Iris pigment epithelial cell (primary cell): ENCODE measurements around the gene OTOG.

Experiments used
- DNase-seq: peaks from one replicate; pipeline ENCODE4 v3.0.0-alpha.2; 2011; ENCODE audit warnings: low read depth

OTOG gene

DNA sequence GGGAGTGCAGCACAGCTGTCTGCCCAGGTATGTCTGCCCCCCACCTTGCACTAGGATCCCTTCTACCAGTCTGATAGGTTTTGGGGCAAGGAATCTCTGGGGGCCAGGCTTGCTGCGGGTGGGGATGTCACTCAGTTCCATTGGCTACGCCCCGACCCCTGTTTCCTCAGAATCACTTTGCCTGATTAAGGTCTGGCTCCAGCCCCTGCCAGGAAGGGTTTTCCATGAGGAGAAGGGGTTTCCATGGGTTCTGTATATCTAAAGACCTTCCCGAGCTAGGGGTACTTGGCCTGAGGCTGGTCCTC is 14.0 kb downstream of the OTOG start:
- no peak for DNase-seq

DNA sequence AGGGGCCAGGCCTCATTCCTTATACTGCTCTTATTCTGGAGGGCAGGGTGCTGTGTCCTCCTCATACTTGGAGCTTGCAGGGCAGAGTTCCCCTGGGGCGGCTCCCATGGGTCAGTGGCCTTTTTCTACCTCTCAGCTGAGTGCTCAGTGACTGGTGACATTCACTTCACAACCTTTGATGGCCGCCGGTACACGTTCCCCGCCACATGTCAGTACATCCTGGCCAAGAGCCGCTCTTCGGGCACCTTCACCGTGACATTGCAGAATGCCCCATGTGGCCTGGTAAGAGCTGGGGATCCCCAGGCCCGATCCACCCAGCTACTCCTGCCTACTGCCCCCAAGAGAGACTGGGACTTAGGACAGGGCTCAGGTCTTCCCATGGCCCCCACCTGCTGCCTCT is 14.5 kb downstream of the OTOG start:
- DNase-seq: no peak

DNA sequence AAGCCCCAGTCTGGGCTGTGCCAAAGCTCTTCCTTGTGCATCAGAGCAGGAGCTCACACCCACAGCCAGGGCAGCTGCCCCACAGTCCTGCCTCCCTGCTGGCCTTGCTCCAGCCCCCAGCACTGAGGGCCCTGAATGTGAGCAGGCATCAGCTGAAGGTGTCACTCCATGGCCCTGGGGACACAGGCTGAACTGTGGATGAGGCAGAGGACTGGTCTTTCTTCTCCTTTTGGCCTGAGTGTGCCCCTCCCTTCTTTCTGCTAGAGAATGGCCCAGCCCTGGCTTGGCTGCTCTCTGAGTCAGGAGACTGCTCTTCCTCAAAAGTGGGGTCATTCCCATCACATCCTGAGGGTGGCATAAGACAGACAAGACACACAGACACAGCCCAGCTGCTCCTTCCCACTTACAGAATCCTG is 16.2 kb downstream of the OTOG start:
- no peak for DNase-seq

DNA sequence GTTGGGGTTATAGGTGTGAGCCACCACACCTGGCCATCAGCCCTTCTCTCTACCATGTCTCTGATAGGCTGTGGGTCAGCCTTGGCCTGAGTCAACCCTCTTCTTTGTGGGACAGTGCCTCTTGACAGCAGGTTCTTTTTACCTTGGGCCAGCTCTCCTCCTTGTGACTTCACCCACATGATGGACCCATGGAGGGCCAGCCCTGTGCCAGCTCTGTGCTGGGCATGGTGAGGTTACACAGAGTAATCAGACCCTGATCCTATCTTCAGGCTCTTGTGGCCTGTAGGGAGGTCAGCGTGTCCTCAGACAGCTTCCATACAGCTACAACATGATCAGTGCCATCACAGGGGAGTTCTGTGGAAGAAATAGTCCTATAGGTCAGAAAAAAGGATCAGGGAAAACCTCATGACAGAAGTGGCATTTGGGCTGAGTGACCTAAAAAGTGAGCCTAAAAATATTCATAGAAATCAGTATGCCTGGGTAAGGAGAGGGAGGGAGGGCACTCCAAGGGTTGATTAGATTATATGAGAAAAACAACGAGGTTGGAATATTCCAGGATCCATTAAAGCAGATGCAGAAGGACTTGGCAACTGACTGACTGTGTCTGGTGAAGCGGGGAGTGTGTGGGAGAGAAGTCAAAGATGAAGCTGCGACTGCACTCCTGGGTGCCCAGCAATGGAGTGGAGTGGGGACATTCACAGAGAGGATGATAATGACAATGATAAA is 17.1 kb downstream of the OTOG start:
- DNase-seq: no peak

DNA sequence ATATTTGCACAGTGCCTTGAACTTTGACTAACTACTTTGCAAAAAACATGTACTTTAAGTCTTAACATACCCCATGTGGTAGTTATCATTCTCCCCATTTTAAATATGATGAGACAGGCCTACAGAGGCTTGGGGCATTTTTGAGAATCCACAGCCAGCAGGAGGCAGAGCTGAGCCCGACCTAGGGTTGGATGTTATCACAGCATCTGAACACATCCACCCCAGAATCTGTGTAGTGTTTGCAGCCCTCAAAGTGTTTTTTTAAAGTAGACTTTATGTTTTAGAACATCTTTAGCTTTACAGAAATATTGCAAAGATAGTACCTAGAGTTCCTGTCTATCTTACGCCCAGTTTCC is 17.6 kb downstream of the OTOG start:
- DNase-seq: peak; percentile 5

DNA sequence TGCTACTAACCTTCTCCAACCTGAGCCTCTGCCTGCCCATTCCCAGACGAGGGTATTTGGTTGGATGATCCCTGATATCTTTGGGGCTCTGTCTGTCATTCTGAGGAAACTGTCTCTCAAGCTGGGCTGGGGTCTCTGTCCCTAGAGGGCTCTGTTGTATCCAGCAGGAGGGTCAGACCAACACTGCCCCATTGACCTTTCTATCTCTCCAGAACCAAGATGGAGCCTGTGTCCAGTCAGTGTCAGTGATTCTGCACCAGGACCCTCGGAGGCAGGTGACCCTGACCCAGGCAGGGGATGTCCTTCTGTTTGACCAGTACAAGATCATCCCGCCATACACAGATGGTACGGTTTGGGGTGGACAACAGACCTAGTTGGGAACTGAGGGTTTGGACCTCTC is 21.9 kb downstream of the OTOG start:
- no peak for DNase-seq

DNA sequence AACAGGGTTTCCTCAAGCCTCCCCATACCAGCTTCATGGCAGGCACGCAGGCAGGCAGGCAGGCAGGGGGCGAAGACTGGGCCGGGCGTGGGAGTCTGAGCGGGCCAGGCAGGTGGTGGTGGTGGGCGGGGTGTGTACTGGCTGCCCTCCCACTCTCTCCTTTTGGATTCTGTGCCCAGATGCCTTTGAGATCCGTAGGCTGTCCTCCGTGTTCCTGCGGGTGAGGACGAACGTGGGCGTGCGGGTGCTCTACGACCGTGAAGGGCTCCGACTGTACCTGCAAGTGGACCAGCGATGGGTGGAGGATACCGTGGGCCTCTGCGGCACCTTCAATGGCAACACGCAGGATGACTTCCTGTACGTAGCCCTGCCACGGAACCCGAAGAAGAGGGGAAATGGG is 23.0 kb downstream of the OTOG start:
- DNase-seq: no peak

DNA sequence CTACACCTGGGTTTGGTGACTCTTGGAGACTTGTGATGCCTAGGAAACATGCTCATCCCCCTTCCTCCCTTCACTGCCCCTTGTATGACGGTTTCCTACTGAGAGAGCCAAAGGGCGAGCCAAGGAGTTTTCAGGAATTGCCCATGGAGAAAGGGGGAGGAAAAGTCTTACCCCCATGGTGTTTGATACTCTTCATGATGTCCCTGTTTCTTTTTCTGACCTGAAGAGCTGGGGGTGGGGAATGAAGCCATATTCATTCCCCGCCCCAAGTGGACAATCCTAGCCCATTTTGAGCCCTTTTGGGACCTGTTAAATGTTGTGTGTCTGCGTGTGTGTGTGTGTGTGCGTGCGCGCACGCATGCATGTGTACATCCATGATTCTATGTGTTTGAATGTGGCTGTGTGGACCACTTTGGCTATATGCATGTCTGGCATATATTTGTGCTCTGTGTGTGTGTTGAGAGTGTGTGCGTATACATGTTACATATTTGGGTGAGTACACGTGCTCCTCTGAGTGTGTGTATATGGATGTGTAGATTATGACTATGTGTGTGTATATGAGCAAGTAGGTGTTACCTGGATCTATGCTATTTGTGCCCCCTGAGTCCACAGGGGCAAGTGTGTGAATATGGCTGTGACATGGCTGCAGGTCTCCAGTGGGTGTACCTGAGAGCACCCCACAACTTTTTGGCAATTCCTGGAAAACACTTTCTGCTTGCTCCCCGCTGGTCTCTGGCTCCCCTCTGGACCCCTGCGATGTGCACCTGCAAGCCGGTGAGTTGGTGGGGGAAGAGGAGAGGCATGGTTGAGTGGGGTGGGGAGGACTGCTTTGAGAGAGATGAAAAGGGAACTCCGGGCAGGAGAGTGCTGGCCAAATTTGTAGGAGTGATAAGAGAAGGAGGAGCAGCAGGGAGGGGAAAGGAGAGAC is 24.6 kb downstream of the OTOG start:
- no peak for DNase-seq

DNA sequence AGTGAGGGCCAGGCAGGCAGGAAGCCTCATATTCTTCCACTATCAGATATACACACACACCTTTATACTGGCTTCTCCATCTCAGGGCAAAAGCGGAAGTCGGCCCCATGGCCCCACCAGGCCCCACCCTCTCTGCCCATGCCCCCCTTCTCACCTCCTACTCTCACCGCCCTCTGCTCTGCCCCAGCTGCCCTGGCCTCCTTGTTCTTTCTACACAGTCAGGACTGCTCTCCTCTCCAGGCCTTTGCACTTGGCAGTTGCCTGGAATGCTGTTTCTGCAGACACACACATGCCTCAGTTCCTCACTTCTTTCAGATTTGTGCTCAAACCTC is 25.3 kb downstream of the OTOG start:
- no peak for DNase-seq

DNA sequence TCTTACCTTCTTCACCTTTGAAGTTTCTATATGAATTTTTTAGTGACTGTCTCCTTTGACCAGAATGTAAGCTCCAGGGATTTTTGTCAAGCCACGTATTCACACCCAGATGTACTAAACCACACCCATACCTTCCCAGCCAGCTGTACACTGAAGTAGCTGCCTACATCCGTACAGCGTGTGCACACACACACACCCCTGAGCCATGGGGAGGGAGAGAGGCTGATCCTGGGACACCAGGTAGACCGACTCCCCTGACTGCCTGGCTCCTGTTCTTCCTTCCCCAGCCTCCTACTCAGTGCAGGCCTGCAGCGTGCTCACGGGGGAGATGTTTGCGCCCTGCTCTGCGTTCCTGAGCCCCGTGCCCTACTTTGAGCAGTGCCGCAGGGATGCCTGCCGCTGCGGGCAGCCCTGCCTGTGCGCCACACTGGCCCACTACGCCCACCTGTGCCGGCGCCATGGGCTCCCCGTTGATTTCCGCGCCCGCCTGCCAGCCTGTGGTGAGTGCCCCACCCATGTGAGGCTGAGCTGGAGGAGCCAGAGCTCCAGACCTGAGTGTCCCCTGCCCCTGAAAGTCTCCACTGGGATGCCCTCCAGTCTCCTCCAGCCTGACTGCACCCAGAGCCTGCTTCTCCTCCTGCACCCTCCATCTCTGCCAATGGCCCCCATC is 25.9 kb downstream of the OTOG start:
- DNase-seq: no peak

DNA sequence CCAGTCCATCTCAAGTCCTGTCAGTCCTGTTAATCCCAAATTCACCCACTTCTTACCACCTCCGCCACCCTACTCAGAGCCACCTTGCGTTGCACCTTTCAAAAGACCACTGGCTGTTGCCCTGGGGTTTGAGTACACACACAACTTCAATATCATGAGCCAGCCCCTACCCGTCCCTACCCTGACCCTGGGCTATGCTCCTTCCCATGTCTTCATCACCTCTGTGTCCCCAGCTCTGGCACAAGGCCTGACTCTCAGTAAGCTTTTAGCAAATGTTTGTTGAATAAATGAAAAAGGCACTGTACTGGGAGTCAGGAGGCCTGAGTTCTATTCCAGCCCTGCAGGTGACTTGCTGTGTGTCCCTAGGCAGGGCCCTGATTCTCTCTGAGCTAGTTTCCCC is 26.5 kb downstream of the OTOG start:
- no peak for DNase-seq

DNA sequence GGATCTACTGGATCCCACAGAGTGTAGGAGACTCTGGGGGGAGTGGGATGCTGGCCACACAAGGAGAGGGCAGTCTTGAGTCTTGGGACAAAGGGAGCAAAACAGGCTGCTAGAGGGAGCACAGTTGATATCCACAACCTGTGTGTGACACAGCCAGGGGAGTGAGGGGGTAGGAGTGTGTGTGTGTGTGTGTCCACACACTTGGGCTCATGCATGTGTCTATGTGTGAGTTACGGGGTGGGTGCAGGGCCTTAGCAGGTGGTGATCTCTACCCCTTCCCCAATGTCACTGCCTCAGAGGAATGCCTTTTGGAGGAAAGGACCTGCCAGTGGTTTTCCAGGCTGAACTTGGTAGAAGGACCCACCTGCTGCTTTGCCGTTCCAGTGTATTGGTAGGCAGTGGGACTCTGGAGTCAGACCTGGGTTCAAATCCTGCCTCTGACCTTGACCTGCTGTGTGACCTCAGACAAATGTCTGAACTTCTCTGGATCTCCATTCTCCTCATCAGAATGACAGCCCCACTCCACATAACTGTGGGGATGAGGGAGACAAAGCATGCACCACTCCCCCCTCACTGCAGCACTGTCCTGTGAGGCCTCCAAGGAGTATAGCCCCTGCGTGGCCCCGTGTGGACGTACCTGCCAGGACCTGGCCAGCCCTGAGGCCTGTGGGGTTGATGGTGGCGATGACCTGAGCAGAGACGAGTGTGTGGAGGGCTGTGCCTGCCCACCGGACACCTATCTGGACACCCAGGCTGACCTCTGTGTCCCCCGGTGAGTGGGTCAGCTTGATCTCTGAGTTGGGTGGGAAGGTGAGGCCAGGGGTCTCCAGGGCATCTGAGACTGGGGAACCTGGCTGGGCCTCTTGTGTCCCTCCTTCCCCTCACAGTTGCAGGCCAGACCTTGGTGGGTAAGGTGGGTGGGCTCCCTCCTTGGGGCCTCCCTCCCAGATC is 27.4 kb downstream of the OTOG start:
- DNase-seq: no peak

DNA sequence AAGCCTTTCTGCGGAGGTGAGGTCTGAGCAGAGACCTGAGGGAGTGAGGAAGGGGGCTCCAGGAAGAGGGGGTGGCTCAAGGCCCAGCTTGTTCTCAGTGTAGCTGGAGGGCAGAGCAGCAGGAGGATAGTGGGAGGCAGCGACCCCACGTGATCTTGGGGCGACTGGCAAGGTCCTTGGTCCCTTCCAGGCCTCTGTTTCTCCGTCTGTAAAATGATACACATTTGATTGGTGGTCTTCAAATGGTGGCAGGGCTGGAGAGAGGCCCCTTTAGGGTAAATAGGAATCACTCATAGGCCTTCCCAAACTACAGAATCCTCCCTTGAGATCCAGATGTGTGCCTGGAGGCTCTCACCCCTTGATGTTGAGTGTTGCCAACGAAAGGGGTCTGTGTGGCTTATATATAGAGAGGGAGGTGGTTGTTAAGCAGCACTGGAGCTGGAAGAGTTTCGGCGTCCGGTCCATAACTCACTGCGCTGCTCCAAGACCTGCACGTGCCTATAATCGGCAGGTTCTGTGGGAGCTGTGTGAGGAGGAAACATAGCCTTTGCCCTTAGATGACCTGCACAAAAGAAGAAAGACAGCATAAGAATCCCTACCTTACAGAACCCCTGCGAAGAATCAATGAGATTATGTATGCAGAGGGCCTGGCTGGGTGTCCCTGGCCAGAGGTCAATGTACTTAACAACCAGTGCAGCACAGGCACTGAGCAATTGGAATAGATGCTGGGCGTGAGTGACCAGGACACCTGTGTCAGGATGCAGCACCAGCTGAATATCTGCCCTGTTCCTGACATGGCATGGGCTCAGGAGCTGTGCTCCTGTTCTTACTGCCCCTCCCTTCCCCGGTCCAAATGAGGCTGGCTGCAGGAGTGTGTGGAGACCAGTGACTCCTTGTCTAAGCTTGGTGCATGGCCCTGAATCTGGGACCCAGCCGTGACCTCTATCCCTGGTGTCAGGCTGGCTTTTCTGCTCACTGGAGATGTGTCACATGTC is 28.7 kb downstream of the OTOG start:
- no peak for DNase-seq

DNA sequence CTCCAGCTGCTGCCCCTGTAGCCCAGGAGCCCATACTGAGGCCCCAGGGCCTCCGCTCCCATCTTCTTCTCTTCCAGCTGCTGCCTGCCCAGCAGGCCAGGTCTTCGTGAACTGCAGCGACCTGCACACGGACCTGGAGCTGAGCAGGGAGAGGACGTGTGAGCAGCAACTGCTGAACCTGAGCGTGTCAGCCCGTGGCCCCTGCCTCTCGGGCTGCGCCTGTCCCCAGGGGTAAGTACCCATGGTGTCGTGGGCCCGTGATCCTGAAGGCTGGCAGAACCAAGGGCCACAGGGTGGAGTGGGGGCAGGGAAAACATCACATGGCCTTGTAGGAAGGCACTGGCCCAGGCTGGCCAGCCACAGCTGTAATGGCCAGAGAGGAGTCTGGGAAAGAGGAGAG is 31.2 kb downstream of the OTOG start:
- no peak for DNase-seq

DNA sequence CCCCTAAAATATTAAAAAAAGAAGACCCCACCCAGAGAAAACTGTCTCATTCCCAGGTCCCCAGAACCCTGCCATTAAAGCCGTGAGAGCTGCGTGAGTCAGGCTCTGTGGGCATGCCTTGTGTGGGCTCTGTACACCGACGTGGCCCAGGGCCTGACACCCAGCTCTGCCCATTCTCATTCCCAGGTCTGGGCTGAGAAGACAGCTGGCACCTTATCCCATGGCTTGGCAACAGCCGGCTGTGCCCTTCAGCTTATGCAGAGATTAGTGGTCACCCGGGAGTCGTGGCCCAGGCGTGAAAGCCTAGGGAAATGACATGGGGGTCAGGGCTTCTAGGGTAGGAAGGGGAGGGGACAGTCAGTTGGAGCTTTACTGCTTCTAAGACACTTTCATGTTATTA is 31.9 kb downstream of the OTOG start:
- no peak for DNase-seq

DNA sequence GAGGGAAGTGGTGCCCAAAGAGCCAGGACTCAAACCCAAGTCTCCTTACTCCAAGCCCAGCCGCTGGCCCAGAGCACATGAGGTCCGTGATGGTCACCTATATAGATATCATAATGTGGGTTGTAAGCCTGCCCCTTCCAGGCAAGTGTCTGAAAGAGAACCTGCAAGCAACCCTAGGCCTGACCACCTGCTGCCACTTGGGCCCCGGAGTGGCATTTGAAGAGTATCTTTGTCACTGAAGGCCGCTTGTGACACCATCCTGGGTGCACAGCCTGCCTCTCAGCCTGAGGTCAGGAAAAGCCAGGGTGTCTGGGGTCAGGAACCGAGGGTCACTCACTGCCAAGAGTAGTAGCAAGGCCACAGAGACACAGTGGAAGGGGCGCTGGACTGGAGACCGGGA is 32.4 kb downstream of the OTOG start:
- DNase-seq: no peak

DNA sequence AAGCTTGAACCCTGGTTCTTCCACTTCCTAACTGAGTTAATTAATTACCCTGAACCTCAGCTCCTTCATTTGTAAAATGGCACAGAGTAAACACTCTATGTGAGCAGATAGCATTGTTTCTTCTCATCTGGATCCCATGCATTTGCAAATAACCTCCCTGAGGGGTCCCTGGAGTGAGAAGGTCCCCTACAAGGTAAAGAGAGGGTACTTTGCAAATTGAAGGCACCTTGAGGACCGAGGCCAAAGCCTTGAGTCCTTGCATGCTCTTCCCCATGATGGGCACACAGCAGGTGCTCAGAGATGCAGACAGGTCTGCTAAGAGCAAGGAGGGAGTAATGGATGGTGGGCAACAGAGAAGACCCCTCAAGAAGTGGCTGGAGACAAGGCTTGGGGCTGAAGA is 33.2 kb downstream of the OTOG start:
- DNase-seq: no peak

DNA sequence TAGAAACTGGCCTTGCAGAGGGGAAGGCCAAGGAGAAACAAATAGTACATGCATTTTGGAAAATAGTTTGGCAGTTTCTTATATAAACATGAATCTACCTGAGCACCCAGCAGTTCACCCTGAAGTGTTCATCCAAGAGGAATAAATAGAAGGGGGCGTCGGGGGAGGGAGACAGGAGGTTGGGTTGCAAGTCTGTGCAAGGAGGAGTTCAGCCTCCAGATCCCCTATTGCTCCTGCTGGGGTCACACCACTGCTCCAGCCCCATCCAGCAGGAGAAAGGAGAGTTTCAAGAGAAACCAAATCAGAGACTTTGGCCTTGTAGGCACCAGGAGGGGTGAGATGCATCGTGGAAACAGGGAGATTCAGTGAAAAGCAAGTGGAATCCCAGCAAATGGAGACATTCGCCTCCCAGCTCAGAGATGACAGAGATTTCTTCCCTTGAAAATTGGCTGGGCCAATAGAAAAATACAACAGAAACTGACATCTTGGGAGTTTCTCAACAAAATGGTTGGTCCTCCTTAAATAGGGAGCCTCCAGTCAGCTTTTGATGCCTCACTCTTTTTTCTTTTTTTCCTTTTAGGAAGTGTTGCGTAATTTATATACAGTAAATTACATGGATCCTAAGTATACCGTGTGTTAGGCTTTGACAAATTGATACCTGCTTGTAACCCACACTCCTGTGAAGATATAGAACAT is 34.1 kb downstream of the OTOG start:
- DNase-seq: no peak

DNA sequence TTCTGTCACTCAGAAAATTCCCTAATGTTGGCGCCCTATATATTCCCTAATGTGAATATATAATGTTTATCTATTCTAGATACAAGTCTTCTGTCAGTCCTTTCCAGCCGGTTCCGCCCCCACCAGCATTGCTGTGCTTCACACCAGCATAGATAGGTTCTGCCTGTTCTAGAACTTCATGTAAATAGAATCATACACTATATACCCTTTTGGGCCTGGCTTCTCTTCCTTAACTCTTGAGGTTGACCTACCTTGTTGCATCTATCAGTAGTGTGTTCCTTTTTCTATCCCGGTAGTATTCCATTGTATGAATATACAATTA is 34.6 kb downstream of the OTOG start:
- no peak for DNase-seq

DNA sequence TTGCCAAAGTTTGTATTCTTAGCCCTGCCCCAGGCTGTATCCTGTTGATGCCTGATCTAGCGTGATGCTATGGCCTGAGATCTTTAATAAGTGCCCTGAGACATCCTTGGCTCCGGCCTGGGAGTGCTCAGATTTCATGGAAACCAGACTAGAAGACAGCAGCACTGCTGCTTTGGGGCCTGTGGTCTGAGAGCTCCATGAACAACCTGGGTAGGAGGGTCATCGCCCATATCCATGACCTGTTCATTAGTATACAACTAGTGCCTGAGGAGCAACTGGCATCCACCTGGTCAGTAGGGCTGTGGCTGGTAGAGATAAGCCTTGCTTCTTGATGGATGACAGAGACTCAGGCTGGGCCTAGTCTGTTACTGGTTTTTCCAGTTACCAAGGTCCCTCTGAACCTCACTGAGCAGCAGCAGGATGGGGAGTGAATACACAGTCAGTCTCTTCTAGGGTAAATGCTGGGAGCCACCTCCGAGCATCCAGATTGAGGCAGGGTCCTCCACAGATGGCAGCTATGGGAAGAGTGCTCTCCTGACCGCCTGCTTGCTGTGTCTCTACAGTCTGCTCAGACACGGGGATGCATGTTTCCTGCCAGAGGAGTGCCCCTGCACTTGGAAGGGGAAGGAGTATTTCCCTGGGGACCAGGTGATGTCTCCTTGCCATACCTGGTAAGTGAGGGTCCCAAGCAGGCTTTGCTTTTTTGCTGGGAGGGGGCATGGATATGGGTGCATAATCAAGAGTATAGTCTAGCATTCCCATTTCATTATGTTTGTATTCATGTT is 39.0 kb downstream of the OTOG start:
- DNase-seq: no peak
